K562 (cell line): ENCODE measurements around the gene CD302.

Experiments
- CREB1 ChIP-seq, 2 experiments: sonication (generic) in 1 of 2; formaldehyde crosslinking in 1 of 2; IDR thresholded peaks; 2 replicates each; pipeline versions ENCODE4 v1.6.1 to v1.8.0; 2012 to 2022; ENCODE audit warnings: inconsistent platforms in 1 of 2, mild to moderate bottlenecking in 1 of 2, missing genetic modification reagents in 1 of 2, moderate library complexity in 1 of 2
- EP300 ChIP-seq: IDR thresholded peaks from 2 replicates; pipeline ENCODE4 v1.6.1; 2012; ENCODE audit warnings: low read length, improper control_type of control experiment
- ETV6 ChIP-seq, 3 experiments: fragments of 150-350 bp in 1 of 3; sonication (generic) in 1 of 3; formaldehyde crosslinking in 1 of 3; IDR thresholded peaks; 2 replicates each; pipeline versions ENCODE4 v1.6.1 to v1.8.0; 2014 to 2022; ENCODE audit warnings: borderline replicate concordance in 2 of 3, low read depth in 2 of 3, antibody characterized with exemption in 1 of 3, low read length in 1 of 3, mild to moderate bottlenecking in 1 of 3, missing genetic modification reagents in 1 of 3
- PML ChIP-seq: IDR thresholded peaks from 2 replicates; pipeline ENCODE4 v1.6.1; 2012; ENCODE audit warnings: low read length, inconsistent platforms
- POLR2AphosphoS5 ChIP-seq: IDR thresholded peaks from 2 replicates; pipeline ENCODE4 v1.6.1; 2011; ENCODE audit warnings: mild to moderate bottlenecking, low read depth, low read length, moderate library complexity; ENCODE audit not compliant: control insufficient read depth, insufficient read depth
- PYGO2 ChIP-seq: fragments of 450-650 bp; IDR thresholded peaks from 2 replicates; pipeline ENCODE4 v1.6.1; 2016; ENCODE audit warnings: mild to moderate bottlenecking, missing genetic modification characterization, moderate library complexity, missing compliant biosample characterization
- SOX6 ChIP-seq: fragments of 450-650 bp; IDR thresholded peaks from 2 replicates; pipeline ENCODE4 v1.6.1; 2014; ENCODE audit warnings: mild to moderate bottlenecking
- TEAD4 ChIP-seq, 2 experiments: sonication (generic) in 1 of 2; formaldehyde crosslinking in 1 of 2; IDR thresholded peaks; 2 replicates each; pipeline versions ENCODE4 v1.6.1 to v1.8.0; 2012 to 2022; ENCODE audit warnings: borderline replicate concordance in 1 of 2, inconsistent platforms in 1 of 2, low read length in 1 of 2, mild to moderate bottlenecking in 1 of 2, missing genetic modification reagents in 1 of 2
- ZNF24 ChIP-seq: fragments of 450-650 bp; IDR thresholded peaks from 2 replicates; pipeline ENCODE4 v1.6.1; 2016
- TF ChIP-seq, protein P1 (sequence below), 3 experiments: IDR thresholded peaks in 2 of 3; conservative IDR thresholded peaks in 1 of 3; 2 replicates each; pipeline ENCODE4 v1.5.1; 2011 to 2012; ENCODE audit warnings: low read length in 3 of 3, mild to moderate bottlenecking in 3 of 3, control low read depth in 2 of 3, improper control_type of control experiment in 1 of 3, inconsistent platforms in 1 of 3, low read depth in 1 of 3, mixed read lengths in 1 of 3, moderate library complexity in 1 of 3; ENCODE audit not compliant: insufficient read depth in 2 of 3

- TF ChIP-seq TEAD4 (IDR thresholded peaks at IDR 0.05; ENCODE audit: low read length) (no peak), TEAD4 (CRISPR knock-in tag; IDR thresholded peaks at IDR 0.05; ENCODE audit: borderline replicate concordance) (no peak), CREB1 (IDR thresholded peaks at IDR 0.05) (no peak), CREB1 (CRISPR knock-in tag; IDR thresholded peaks at IDR 0.05) (no peak), EP300 (no peak), SOX6 (no peak), PYGO2 (tag) (no peak), POLR2AphosphoS5 (no peak), ETV6 (IDR thresholded peaks at IDR 0.05; ENCODE audit: borderline replicate concordance in 1 of 2, low read depth in 2 of 2, low read length in 1 of 2) (no peak), ETV6 (CRISPR knock-in tag; IDR thresholded peaks at IDR 0.05; ENCODE audit: borderline replicate concordance) (no peak), ZNF24 (no peak), PML (no peak)
- TF ChIP-seq, protein P1, sequence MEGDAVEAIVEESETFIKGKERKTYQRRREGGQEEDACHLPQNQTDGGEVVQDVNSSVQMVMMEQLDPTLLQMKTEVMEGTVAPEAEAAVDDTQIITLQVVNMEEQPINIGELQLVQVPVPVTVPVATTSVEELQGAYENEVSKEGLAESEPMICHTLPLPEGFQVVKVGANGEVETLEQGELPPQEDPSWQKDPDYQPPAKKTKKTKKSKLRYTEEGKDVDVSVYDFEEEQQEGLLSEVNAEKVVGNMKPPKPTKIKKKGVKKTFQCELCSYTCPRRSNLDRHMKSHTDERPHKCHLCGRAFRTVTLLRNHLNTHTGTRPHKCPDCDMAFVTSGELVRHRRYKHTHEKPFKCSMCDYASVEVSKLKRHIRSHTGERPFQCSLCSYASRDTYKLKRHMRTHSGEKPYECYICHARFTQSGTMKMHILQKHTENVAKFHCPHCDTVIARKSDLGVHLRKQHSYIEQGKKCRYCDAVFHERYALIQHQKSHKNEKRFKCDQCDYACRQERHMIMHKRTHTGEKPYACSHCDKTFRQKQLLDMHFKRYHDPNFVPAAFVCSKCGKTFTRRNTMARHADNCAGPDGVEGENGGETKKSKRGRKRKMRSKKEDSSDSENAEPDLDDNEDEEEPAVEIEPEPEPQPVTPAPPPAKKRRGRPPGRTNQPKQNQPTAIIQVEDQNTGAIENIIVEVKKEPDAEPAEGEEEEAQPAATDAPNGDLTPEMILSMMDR (IDR thresholded peaks at IDR 0.05 in 2 of 3, conservative IDR thresholded peaks at IDR 0.05 in 1 of 3; ENCODE audit: insufficient read depth in 2 of 3, low read depth in 1 of 3, low read length in 3 of 3): no peak
These were observed 6.0 kb downstream of the CD302 start for GRCh38 chr2:159792036-159792435.
